ENCODE data around the gene CASK. TPM values are rescaled to one million over a fixed set of nuclear protein-coding genes. Genes with fewer than 3 reads are reported as not detected.

Gene CASK
- total RNA-seq, 1 experiment from 2014 or later = 33.5 TPM

- no peak for DNase-seq (ENCODE audit: low read depth, low spot score)
- H3K27me3 ChIP-seq (ENCODE audit: control insufficient read depth, insufficient read depth, low read length) = no peaks in the 10 kb centered on the region
- H3K9me3 ChIP-seq (ENCODE audit: control insufficient read depth, insufficient read depth, low read depth, low read length) = no peaks in the 10 kb centered on the region
- TF ChIP-seq SIN3A (IDR thresholded peaks at IDR 0.05; ENCODE audit: borderline replicate concordance, insufficient read depth, low read depth, low read length) (no peak), POLR2AphosphoS5 (IDR thresholded peaks at IDR 0.05; ENCODE audit: low read depth, low read length) (no peak), TCF7L2 (IDR thresholded peaks at IDR 0.05; ENCODE audit: low read depth, low read length) (no peak), CTCF (IDR thresholded peaks at IDR 0.05) (no peak)
- TF ChIP-seq, protein P1, sequence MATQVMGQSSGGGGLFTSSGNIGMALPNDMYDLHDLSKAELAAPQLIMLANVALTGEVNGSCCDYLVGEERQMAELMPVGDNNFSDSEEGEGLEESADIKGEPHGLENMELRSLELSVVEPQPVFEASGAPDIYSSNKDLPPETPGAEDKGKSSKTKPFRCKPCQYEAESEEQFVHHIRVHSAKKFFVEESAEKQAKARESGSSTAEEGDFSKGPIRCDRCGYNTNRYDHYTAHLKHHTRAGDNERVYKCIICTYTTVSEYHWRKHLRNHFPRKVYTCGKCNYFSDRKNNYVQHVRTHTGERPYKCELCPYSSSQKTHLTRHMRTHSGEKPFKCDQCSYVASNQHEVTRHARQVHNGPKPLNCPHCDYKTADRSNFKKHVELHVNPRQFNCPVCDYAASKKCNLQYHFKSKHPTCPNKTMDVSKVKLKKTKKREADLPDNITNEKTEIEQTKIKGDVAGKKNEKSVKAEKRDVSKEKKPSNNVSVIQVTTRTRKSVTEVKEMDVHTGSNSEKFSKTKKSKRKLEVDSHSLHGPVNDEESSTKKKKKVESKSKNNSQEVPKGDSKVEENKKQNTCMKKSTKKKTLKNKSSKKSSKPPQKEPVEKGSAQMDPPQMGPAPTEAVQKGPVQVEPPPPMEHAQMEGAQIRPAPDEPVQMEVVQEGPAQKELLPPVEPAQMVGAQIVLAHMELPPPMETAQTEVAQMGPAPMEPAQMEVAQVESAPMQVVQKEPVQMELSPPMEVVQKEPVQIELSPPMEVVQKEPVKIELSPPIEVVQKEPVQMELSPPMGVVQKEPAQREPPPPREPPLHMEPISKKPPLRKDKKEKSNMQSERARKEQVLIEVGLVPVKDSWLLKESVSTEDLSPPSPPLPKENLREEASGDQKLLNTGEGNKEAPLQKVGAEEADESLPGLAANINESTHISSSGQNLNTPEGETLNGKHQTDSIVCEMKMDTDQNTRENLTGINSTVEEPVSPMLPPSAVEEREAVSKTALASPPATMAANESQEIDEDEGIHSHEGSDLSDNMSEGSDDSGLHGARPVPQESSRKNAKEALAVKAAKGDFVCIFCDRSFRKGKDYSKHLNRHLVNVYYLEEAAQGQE (IDR thresholded peaks at IDR 0.05; ENCODE audit: insufficient read depth in 1 of 2, low read depth in 2 of 2, low read length in 1 of 2) = no peak
- ChIA-PET POLR2A (no interaction called here), CTCF (no interaction called here)
- intact Hi-C loops (cut with micrococcal nuclease; ENCODE audit: unreplicated experiment) = no loop called here
- no TSS peak for BruUV-seq (replicated peaks)
- H3K27ac ChIP-seq (ENCODE audit: low read length) = no peak overlapping the region
- in situ Hi-C loops (cut with HindIII; ENCODE audit: low pct_unique_long_range_greater_than_20kb, low sequenced_read_pairs) = no loop called here
- no peak for ATAC-seq
- H3K4me3 ChIP-seq (ENCODE audit: low read depth in 2 of 2, low read length in 2 of 2) = no peak overlapping the region
- no peaks in the 10 kb centered on the region for H3K36me3 ChIP-seq (ENCODE audit: control insufficient read depth, insufficient read depth, low read length)
- no peaks in the 10 kb centered on the region for H3K4me1 ChIP-seq (ENCODE audit: control insufficient read depth, insufficient read depth, low read length)
Measured at GRCh38 chrX:41556958-41557357, 366.4 kb downstream of the CASK start.

DNA sequence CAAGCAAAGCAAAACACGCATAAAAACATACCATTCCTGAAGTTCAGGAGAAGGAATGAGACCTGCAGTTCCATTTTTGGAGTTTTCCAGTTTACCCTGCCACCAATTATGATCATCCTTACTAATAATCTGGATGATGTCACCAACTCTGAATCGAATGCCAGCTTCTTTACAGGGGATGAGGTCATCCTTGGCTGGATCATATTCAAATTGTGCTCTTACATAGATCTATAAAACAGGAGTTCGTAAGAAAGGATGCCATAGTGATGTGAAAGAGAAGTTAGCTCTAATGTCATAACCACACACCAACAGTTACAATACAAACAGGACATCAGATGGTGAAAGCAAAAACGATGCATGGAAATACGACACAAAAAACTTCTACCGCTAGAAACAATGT, 369.7 kb downstream of the CASK start:
- no peaks in the 10 kb centered on the region for H3K36me3 ChIP-seq (ENCODE audit: control insufficient read depth, insufficient read depth, low read length)
- intact Hi-C loops (cut with micrococcal nuclease; ENCODE audit: unreplicated experiment) (no loop called here), in situ Hi-C loops (cut with HindIII; ENCODE audit: low pct_unique_long_range_greater_than_20kb, low sequenced_read_pairs) (no loop called here)
- ChIA-PET POLR2A (no interaction called here), CTCF (no interaction called here)
- no peaks in the 10 kb centered on the region for H3K9me3 ChIP-seq (ENCODE audit: control insufficient read depth, insufficient read depth, low read depth, low read length)
- DNase-seq (ENCODE audit: low read depth, low spot score) = no peak
- H3K27ac ChIP-seq (ENCODE audit: low read length) = no peak overlapping the region
- H3K4me1 ChIP-seq (ENCODE audit: control insufficient read depth, insufficient read depth, low read length) = no peaks in the 10 kb centered on the region
- ATAC-seq = no peak
- H3K27me3 ChIP-seq (ENCODE audit: control insufficient read depth, insufficient read depth, low read length) = no peaks in the 10 kb centered on the region
- TF ChIP-seq TCF7L2 (IDR thresholded peaks at IDR 0.05; ENCODE audit: low read depth, low read length) = no peak
- TF ChIP-seq, protein P1 (IDR thresholded peaks at IDR 0.05; ENCODE audit: insufficient read depth in 1 of 2, low read depth in 2 of 2, low read length in 1 of 2) = no peak
- TF ChIP-seq CTCF (IDR thresholded peaks at IDR 0.05) = no peak
- no peak for TF ChIP-seq SIN3A (IDR thresholded peaks at IDR 0.05; ENCODE audit: borderline replicate concordance, insufficient read depth, low read depth, low read length)
- no peak for TF ChIP-seq POLR2AphosphoS5 (IDR thresholded peaks at IDR 0.05; ENCODE audit: low read depth, low read length)
- H3K4me3 ChIP-seq (ENCODE audit: low read depth in 2 of 2, low read length in 2 of 2) = no peak overlapping the region
- no TSS peak for BruUV-seq (replicated peaks)

Data from Panc1 (cell line).